GM23338 (cell line): ENCODE results near the gene HNRNPUL2. TPM values are rescaled to one million over a fixed set of nuclear protein-coding genes. Genes with fewer than 3 reads are reported as not detected.

ENCODE experiments used
- ATAC-seq: fragments of 200-7000 bp; cut with Tn5 transposase; 3 replicates; pipeline ENCODE4 v1.9.1; 2020
- DNase-seq: peaks from one replicate; pipeline ENCODE4 v3.0.0-alpha.2; 2015; ENCODE audit warnings: low spot score
- H2AFZ ChIP-seq: fragments of 200-600 bp; sonication (generic); 2 replicates; pipeline ENCODE4 v1.8.0; 2016; ENCODE audit warnings: antibody characterized with exemption, mild to moderate bottlenecking, moderate library complexity
- H3F3A ChIP-seq: fragments of 200-600 bp; sonication (generic); replicated peaks from 2 replicates; pipeline ENCODE4 v1.8.0; 2017; ENCODE audit warnings: antibody characterized with exemption, mixed run types, low read depth
- H3K27ac ChIP-seq: fragments of 200-600 bp; sonication (generic); 2 replicates; pipeline ENCODE4 v1.6.1; 2016; ENCODE audit warnings: low read depth
- H3K27me3 ChIP-seq: fragments of 200-600 bp; sonication (generic); 2 replicates; pipeline ENCODE4 v1.8.0; 2016; ENCODE audit warnings: mild to moderate bottlenecking, mixed run types, moderate library complexity; ENCODE audit not compliant: insufficient read depth
- H3K36me3 ChIP-seq: fragments of 200-600 bp; sonication (generic); 2 replicates; pipeline ENCODE4 v1.8.0; 2016; ENCODE audit warnings: mild to moderate bottlenecking; ENCODE audit not compliant: insufficient read depth
- H3K4me1 ChIP-seq: fragments of 200-600 bp; sonication (generic); 2 replicates; pipeline ENCODE4 v1.8.0; 2016; ENCODE audit warnings: mild to moderate bottlenecking, moderate library complexity; ENCODE audit not compliant: insufficient read depth
- H3K4me2 ChIP-seq: fragments of 200-600 bp; sonication (generic); 2 replicates; pipeline ENCODE4 v1.7.1; 2017; ENCODE audit warnings: mixed run types
- H3K4me3 ChIP-seq: fragments of 200-600 bp; sonication (generic); 2 replicates; pipeline ENCODE4 v1.6.1; 2016; ENCODE audit warnings: mixed run types
- H3K79me2 ChIP-seq: fragments of 200-600 bp; sonication (generic); replicated peaks from 2 replicates; pipeline ENCODE4 v1.8.0; 2017; ENCODE audit warnings: mild to moderate bottlenecking; ENCODE audit not compliant: insufficient read depth
- H3K9me2 ChIP-seq: fragments of 200-600 bp; sonication (generic); 2 replicates; pipeline ENCODE4 v1.8.0; 2017; ENCODE audit not compliant: insufficient read depth
- H4K20me1 ChIP-seq: fragments of 200-600 bp; sonication (generic); replicated peaks from 2 replicates; pipeline ENCODE4 v1.8.0; 2017; ENCODE audit warnings: mild to moderate bottlenecking; ENCODE audit not compliant: insufficient read depth
- H3K27ac Mint-ChIP-seq: 2 replicates; pipeline ENCODE4 v1.8.0; 2020; ENCODE audit warnings: inconsistent platforms, mild to moderate bottlenecking, moderate library complexity, mixed read lengths
- H3K27me3 Mint-ChIP-seq: 3 replicates; pipeline ENCODE4 v1.8.0; 2022; ENCODE audit warnings: low read depth, mild to moderate bottlenecking, moderate library complexity, mixed read lengths, inconsistent platforms; ENCODE audit not compliant: insufficient read depth, poor library complexity
- H3K36me3 Mint-ChIP-seq: 3 replicates; pipeline ENCODE4 v1.8.0; 2021; ENCODE audit warnings: low read depth, mild to moderate bottlenecking, inconsistent platforms, moderate library complexity, mixed read lengths
- H3K4me1 Mint-ChIP-seq: 3 replicates; pipeline ENCODE4 v1.8.0; 2020; ENCODE audit warnings: mild to moderate bottlenecking, inconsistent platforms, mixed read lengths
- H3K4me3 Mint-ChIP-seq: 3 replicates; pipeline ENCODE4 v1.8.0; 2021; ENCODE audit warnings: moderate library complexity, mild to moderate bottlenecking, inconsistent platforms, mixed read lengths
- H3K9me3 Mint-ChIP-seq: 3 replicates; pipeline ENCODE4 v1.8.0; 2020; ENCODE audit warnings: moderate library complexity, mild to moderate bottlenecking, inconsistent platforms, mixed read lengths
- ETS1 ChIP-seq: IDR thresholded peaks from 2 replicates; pipeline ENCODE4 v1.6.1; 2016; ENCODE audit warnings: antibody characterized with exemption
- EZH2 ChIP-seq: fragments of 200-600 bp; sonication (generic); IDR thresholded peaks from one replicate; pipeline ENCODE4 v1.8.0; 2017; ENCODE audit warnings: antibody characterized with exemption, mild to moderate bottlenecking, low read depth; ENCODE audit not compliant: unreplicated experiment
- NANOG ChIP-seq: IDR thresholded peaks from 2 replicates; pipeline ENCODE4 v1.6.1; 2016; ENCODE audit warnings: antibody characterized with exemption, borderline replicate concordance
- POLR2AphosphoS5 ChIP-seq: IDR thresholded peaks from 2 replicates; pipeline ENCODE4 v1.6.1; 2016; ENCODE audit warnings: antibody characterized with exemption, low read depth
- REST ChIP-seq: IDR thresholded peaks from one replicate; pipeline ENCODE4 v1.6.1; 2018; ENCODE audit warnings: antibody characterized with exemption; ENCODE audit not compliant: unreplicated experiment
- polyA plus RNA-seq: library from polyadenylated mRNA; unstranded; fragments of >200 nt; fragmentation: Nextera tagmentation; extraction: Ambion mirVana; gene quantifications from 2 replicates; pipeline ENCODE4 v1.2.1, GENCODE V29; 2016
- total RNA-seq: library from RNA; depleted of rRNA; stranded (reverse); fragments of >200 nt; shearing (Covaris generic); gene quantifications from 2 replicates; pipeline ENCODE4 v1.2.3, GENCODE V29; 2014

HNRNPUL2 gene
- total and polyA plus RNA-seq, 2 experiments from 2014 or later: 9.4 to 18.3 TPM

GRCh38 chr11:62688491-62688890, 38.8 kb downstream of the HNRNPUL2 start (continued):
- TF ChIP-seq ETS1: no peak
- no peak for TF ChIP-seq EZH2

GRCh38 chr11:62687508-62688396, 39.5 kb downstream of the HNRNPUL2 start:
- Histone ChIP-seq H3K27ac (no peak overlapping the region), H3K4me1 (peaks cover 8% of the 10 kb centered on the region), H3K4me2 (peak overlapping the region; percentile 82), H3K36me3 (no peaks in the 10 kb centered on the region; the same call in 1 of the 2 replicates), H3F3A (peaks cover 8% of the 10 kb centered on the region), H2AFZ (peak overlapping the region; percentile 99), H3K79me2 (no peaks in the 10 kb centered on the region), H3K27me3 (peaks cover 20% of the 10 kb centered on the region), H3K4me3 (peak overlapping the region; percentile 56), H4K20me1 (no peaks in the 10 kb centered on the region), H3K9me2 (no peaks in the 10 kb centered on the region)
- H3K4me3 Mint-ChIP-seq: no peak overlapping the region; the same call in 1 of the 3 replicates
- H3K36me3 Mint-ChIP-seq: peaks cover 25% of the 10 kb centered on the region
- TF ChIP-seq ETS1 (no peak), NANOG (no peak), POLR2AphosphoS5 (peak; percentile 62; the same call in 1 of the 2 replicates), REST (no peak)
- H3K27ac Mint-ChIP-seq: no peak overlapping the region
- DNase-seq: peak; percentile 85
- peak; percentile 90 for ATAC-seq
- peaks cover 12% of the 10 kb centered on the region; the same call in 2 of the 3 replicates for H3K4me1 Mint-ChIP-seq
- H3K9me3 Mint-ChIP-seq: no peaks in the 10 kb centered on the region
- peaks cover 6% of the 10 kb centered on the region for H3K27me3 Mint-ChIP-seq

GRCh38 chr11:62682518-62682917, 44.7 kb downstream of the HNRNPUL2 start:
- Histone ChIP-seq H4K20me1 (no peaks in the 10 kb centered on the region), H3K4me1 (peaks cover 8% of the 10 kb centered on the region), H3K36me3 (no peaks in the 10 kb centered on the region), H3K4me3 (no peak overlapping the region), H3K9me2 (no peaks in the 10 kb centered on the region), H3F3A (peaks cover 9% of the 10 kb centered on the region), H3K4me2 (no peak overlapping the region), H2AFZ (no peak overlapping the region), H3K27me3 (peaks cover 6% of the 10 kb centered on the region), H3K79me2 (peaks cover 10% of the 10 kb centered on the region), H3K27ac (no peak overlapping the region)
- H3K4me3 Mint-ChIP-seq: no peak overlapping the region
- H3K4me1 Mint-ChIP-seq: peaks cover 13% of the 10 kb centered on the region
- H3K36me3 Mint-ChIP-seq: peaks cover 8% of the 10 kb centered on the region
- H3K9me3 Mint-ChIP-seq: no peaks in the 10 kb centered on the region
- peaks cover 6% of the 10 kb centered on the region for H3K27me3 Mint-ChIP-seq
- ATAC-seq (no peak), DNase-seq (no peak)
- no peak overlapping the region for H3K27ac Mint-ChIP-seq
- no peak for TF ChIP-seq NANOG
